NCI-H146 treated with DMSO at 0.1 percent for 48 hours (cell line): ENCODE measurements around the gene PDIK1L.
A peak's percentile ranks its signal among the peaks of the same experiment; 100 is the strongest.

Experiments used
- DNase-seq: peaks from one replicate; lab custom pipeline; 2025; ENCODE audit not compliant: unreplicated experiment; lab: John Stamatoyannopoulos, UW

Gene PDIK1L

DNA sequence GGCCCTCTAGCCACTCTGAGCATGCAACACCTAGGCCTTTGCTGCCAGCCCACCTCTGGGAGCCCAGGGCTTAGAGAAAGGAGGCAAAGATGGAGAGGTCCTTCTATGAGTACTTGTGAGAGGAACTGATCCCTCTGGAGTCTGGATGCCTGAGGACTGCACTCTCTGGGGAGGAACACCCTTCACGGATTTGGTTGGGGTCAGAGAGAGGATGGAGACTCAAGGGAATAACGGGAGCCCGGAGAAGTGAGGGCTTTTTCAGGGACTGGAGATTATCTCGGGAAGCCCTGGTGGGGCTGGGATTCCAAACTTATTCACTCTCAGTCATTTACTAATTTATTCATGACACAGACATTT is 57.6 kb downstream of the PDIK1L start:
- DNase-seq: no peak

DNA sequence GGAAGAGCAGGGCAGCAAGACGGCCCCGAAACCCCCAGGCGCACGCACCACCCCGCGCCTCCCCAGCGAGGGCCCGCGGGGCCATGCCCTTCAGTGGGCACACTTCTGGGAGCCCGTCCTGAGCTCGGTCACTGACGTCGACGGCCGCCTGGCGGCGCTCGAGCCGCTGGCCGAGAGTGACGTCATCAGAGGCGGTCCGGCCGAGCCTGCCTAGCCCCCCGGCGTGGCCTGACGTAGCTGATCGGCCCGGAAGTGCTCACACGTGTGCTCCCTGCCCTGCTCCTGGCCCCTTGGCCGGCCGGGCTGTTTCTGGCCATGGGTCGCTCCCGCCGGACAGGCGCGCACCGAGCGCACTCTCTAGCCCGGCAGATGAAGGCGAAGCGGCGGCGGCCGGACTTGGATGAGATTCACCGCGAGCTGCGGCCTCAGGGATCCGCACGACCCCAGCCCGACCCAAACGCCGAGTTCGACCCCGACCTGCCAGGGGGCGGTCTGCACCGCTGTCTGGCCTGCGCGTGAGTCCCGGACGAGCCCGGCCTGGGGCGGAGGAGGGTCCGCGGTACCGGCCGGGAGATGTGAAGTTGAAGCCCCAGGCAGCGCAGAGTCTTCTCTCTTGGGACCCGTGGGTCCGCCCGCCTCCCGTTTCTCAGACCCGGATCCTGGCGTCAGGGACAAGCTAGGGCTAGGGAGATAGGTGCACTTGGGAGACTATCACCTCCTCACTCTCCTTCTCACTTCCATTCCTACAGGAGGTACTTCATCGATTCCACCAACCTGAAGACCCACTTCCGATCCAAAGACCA is 58.2 kb downstream of the PDIK1L start, which contains the start of gene ZNF593:
Gene ZNF593, plus strand, starts transcription at position 240 of the 803 bp plus-strand sequence. Its CDS starts 76 bp downstream, at position 316.
- peak; percentile 57 for DNase-seq

DNA sequence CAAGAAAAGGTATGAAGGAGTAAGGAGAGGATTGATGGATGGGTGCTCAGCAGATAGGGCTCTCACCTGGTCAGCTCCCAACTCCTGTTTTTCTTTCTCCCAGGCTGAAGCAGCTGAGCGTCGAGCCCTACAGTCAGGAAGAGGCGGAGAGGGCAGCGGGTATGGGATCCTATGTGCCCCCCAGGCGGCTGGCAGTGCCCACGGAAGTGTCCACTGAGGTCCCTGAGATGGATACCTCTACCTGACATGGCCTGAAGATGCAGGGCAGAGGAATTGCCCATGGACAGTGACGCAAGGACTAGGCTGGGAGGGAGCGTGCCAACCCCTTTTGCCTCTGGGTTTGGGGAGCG is 58.8 kb downstream of the PDIK1L start:
- no peak for DNase-seq

DNA sequence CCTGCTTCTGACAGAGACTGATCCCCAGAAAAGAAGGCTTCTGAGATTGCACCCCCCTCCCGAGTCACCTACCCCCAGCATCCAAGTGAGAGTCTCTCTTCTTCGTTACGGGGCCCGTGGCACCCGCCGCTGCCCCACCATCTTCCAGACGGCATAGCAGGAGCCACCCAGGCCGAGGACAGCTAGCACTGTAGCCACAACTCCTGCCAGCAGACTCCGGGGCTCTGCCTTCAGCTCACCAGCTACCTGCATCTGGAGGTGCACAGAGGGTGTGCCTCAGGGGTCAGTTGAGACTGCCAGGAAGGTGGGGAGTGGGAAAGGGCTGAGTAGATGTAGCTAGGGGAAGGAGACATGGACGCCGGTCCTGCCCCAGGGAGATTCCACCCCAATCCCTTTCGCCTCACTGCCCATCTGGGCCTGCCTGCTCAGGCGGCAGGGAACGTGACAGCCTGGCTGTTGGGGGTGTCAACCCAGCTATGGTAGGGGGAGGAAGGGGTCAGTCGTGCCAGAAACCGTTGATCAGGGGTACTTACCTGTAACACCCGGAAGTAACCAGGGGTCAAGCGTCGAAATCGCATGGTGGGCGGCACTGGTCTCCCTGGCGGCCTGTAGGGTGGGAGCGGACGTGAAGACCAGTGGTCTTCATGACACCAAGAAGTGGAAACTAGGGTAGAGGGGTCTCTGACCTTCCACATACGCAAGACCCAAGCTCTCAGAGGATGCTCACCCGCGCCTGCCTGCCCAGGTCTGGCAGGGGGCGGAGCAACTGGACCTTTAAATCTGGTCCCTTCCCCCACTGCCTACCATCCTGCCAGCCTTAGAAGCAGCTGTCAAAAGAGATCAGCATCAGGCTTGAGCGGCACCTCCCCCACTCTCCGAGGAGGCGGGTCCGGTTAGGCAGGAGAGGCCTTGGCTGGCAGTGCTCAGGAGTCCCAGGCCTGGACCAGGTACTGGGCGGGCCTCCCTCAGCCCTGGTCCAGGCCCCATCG is 59.8 kb downstream of the PDIK1L start, which contains the start of gene ZNF593OS:
Gene ZNF593OS, minus strand, starts transcription at position 749 of the 989 bp plus-strand sequence. Its CDS starts 171 bp downstream, at position 578.
- no peak for DNase-seq
